Esophagus squamous epithelium (tissue), 4 donors: ENCODE data around the gene KIF26B.

Experiments
- CTCF ChIP-seq, 6 experiments: fragments of 450-650 bp in 4 of 6; fragments of 200-600 bp in 2 of 6; sonication (generic) in 2 of 6; IDR thresholded peaks; one replicate each; pipeline ENCODE4 v1.5.1; 2016 to 2019; ENCODE audit warnings: antibody characterized with exemption in 6 of 6, mild to moderate bottlenecking in 4 of 6, moderate library complexity in 4 of 6
- POLR2A ChIP-seq, 4 donors: fragments of 450-650 bp; IDR thresholded peaks; one replicate each; pipeline ENCODE4 v1.6.1; 2017; ENCODE audit warnings: antibody characterized with exemption in 4 of 4, mild to moderate bottlenecking in 4 of 4, moderate library complexity in 3 of 4

GRCh38 chr1:245270972-245271371, 116.2 kb downstream of the KIF26B start:
- TF ChIP-seq POLR2A (IDR thresholded peaks at IDR 0.05) (no peak), CTCF (IDR thresholded peaks at IDR 0.05) (no peak)
